ENCODE data around the gene DBNL. TPM values are rescaled to one million over a fixed set of nuclear protein-coding genes. Genes with fewer than 3 reads are reported as not detected.
A peak's percentile ranks its signal among the peaks of the same experiment; 100 is the strongest.
"Not testable (repeated sequence)": the region's sequence is repeated elsewhere in the genome, so short reads cannot be mapped to it uniquely, and the experiment has no call there.

Gene DBNL
- total RNA-seq: 100 to 1,000 TPM in 1 of 2 donors, 10 to 100 TPM in 1; 81.4 to 106 TPM

DNA sequence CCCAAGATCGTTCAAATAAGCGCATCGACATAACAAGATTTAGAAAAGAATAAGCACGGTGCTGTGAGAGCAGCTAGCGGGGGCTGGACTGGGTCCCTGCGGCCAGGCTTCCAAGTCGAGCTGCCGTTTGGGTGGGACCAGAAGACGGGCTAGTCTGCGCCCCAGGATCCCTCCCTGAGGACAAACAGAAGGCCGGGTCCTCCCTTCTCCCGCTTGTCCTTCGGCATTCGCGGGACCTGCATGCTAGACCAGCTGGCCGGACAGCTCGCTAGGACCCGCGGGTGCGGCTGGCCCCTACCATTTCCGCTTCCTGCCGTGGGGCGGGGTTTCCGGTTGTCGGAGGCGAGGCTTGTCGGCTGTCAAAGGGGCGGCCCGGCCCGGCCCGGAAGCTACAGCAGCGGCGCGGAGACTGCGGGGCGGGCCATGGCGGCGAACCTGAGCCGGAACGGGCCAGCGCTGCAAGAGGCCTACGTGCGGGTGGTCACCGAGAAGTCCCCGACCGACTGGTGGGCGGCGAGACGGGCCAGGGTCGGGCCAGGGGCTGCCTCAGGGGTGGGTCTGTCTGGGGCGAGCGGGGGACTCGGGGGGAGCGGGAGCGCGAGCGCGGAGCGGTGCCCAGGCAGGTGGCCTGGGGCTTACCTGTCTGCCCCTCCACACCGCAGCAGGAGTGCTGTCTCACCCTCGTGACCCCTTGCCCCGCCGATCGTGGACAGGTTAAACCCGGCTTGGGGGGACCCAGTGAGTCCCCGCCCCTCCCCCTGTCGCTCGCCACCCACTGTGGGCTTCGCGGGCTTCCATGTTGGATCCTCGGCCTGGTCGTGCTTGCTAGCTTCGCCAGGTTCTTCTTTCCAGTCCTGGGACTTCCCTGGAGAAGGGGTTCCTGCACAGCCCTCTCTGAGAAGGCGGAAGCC is at the start of gene DBNL:
Gene DBNL (plus strand): TSS at position 388 of the 911 bp plus-strand sequence. CDS start 36 bp downstream, at position 424.
- peak; percentile 98 for DNase-seq
- H3K27ac ChIP-seq: peak within 1 kb of the TSS; percentile 78
- H3K4me1 ChIP-seq: peaks cover 12% of the 10 kb centered on the region
- H3K36me3 ChIP-seq: no peaks in the 10 kb centered on the region
- peak within 1 kb of the TSS; percentile 95 for H3K4me3 ChIP-seq
- no peaks in the 10 kb centered on the region for H3K27me3 ChIP-seq
- TF ChIP-seq, protein P1, sequence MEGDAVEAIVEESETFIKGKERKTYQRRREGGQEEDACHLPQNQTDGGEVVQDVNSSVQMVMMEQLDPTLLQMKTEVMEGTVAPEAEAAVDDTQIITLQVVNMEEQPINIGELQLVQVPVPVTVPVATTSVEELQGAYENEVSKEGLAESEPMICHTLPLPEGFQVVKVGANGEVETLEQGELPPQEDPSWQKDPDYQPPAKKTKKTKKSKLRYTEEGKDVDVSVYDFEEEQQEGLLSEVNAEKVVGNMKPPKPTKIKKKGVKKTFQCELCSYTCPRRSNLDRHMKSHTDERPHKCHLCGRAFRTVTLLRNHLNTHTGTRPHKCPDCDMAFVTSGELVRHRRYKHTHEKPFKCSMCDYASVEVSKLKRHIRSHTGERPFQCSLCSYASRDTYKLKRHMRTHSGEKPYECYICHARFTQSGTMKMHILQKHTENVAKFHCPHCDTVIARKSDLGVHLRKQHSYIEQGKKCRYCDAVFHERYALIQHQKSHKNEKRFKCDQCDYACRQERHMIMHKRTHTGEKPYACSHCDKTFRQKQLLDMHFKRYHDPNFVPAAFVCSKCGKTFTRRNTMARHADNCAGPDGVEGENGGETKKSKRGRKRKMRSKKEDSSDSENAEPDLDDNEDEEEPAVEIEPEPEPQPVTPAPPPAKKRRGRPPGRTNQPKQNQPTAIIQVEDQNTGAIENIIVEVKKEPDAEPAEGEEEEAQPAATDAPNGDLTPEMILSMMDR (IDR thresholded peaks at IDR 0.05): no peak
- peak within 1 kb of the TSS; percentile 93 to 99 for H3K9ac ChIP-seq (ENCODE audit: low read depth in 2 of 2, low read length in 2 of 2)
- no peaks in the 10 kb centered on the region for H3K9me3 ChIP-seq
- intact Hi-C loops (cut with DNase I): no loop called here

DNA sequence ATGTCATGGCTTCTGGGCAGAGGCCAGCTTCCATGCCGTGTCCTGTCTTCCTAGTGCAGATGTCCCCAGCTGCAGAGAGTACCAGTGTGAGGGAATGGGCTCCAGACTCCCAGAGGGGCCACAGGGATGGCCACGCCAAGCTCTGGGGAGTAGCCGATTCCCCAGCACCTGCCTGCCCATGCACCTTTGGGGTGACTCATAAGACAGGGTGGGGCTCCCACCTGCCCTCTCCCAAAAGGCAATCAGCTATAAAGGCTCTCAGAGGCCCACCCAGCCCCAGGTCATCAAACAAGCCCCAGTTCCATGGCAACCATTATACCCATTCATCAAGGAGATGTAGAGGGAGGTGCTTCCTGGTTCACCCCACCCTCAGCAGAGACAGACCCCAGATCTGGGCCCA is 47.0 kb upstream of the DBNL start, which contains the start of gene SPDYE1:
Gene SPDYE1 (plus strand): TSS at position 366 of the 400 bp plus-strand sequence. CDS start 2,053 bp downstream, outside the sequence.
- H3K36me3 ChIP-seq; H3K4me3 ChIP-seq; H3K4me1 ChIP-seq; DNase-seq; H3K27me3 ChIP-seq; intact Hi-C loops (cut with DNase I); H3K27ac ChIP-seq; H3K9me3 ChIP-seq; H3K9ac ChIP-seq (ENCODE audit: low read depth in 2 of 2, low read length in 2 of 2): not testable (repeated sequence)

DNA sequence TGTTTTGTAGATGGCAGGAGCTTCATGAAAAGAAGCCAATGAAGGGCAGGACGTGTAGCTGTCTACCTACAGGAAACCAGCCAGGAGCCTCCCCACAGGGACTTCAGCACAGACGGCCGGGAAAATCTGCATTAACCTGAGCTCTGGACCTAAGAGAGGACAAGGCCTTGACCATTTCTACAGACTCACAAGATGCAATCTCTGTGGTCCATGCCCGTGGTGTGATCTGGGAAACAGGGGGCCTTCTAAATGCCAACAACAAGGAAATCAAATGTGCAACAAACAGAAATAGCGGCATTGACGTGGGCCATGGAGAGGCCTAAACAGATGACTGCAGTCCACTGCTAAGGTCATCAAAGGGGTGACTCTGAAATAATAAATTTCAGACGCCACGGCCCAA is 32.4 kb upstream of the DBNL start:
- H3K9me3 ChIP-seq; H3K9ac ChIP-seq (ENCODE audit: low read depth in 2 of 2, low read length in 2 of 2); H3K4me1 ChIP-seq; H3K4me3 ChIP-seq; H3K36me3 ChIP-seq; DNase-seq; intact Hi-C loops (cut with DNase I); H3K27ac ChIP-seq; H3K27me3 ChIP-seq: not testable (repeated sequence)

DNA sequence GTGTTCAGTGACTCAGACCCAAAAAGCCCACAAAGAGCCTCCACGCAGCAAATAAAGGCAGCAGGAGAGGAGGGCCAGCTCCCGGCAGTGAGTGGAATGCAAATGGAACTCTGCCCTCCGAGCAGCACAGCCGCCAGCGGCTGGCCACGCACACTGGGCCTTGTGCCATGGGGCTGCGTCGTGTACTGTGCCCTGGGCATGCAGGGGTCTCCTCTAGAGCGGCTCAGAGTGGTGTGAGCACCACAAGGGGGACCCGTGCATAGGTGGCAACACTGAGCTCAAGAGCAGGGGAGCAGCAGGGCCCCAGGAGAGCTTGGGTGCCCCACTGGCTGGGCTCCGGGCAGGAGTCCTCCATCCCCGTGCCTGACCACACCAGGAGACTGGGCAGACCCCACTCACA is 29.4 kb upstream of the DBNL start:
- H3K4me1 ChIP-seq; DNase-seq; H3K27ac ChIP-seq; H3K9ac ChIP-seq (ENCODE audit: low read depth in 2 of 2, low read length in 2 of 2); intact Hi-C loops (cut with DNase I); H3K4me3 ChIP-seq; H3K27me3 ChIP-seq; H3K9me3 ChIP-seq; H3K36me3 ChIP-seq: not testable (repeated sequence)

DNA sequence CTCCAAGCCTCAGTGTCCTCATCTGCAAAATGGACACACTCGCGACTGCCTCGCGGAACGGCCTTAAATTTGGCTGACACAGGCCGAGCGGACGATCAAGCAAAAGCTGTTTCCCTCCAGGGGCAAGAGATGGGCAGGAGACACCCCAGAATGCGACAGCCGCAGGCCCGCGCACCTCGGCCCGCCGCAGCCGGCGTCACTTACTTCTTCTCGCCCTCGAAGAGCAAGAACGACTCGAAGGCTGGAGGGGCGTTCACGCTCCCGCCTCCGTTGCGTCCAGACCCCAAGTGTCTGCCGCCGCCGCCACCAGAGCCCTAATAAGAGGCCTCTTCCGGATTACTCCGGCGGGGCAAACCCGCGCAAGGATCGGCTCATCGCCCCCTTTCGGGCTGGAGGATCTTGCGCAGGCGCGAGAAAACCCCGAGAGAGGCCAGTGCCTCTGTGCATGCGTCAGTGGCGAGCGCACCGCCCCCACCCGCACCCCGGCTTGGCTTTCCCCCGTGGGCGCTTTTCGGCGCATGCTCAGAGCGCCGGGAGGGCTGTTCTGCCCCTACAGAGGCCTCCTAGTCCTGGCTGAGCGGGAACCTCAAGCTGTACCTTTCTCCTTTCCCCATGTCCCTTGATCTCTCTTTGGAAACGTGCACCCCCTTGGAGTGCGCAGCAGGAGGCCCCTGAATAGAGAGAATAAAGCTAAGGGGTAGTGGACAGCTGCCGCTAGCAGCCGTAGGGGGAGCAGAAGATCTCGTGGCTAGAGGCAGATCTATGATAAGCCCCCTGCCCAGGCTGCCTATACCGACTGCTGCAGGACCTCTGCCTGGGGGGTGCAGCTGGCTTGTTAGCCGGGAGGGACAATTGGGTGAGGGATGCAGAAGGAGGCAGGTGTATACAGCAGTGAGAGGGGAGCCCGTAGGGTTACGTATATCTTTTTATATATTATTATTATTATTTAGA is 25.4 kb upstream of the DBNL start:
- peak; percentile 98 for DNase-seq
- H3K9ac ChIP-seq (ENCODE audit: low read depth in 2 of 2, low read length in 2 of 2): peak overlapping the region; percentile 58 to 83
- H3K9me3 ChIP-seq; intact Hi-C loops (cut with DNase I); H3K36me3 ChIP-seq; H3K4me1 ChIP-seq; H3K27me3 ChIP-seq: not testable (repeated sequence)
- TF ChIP-seq, protein P1 (IDR thresholded peaks at IDR 0.05): peak; percentile 47
- peak overlapping the region; percentile 78 for H3K4me3 ChIP-seq
- peak overlapping the region; percentile 36 for H3K27ac ChIP-seq

DNA sequence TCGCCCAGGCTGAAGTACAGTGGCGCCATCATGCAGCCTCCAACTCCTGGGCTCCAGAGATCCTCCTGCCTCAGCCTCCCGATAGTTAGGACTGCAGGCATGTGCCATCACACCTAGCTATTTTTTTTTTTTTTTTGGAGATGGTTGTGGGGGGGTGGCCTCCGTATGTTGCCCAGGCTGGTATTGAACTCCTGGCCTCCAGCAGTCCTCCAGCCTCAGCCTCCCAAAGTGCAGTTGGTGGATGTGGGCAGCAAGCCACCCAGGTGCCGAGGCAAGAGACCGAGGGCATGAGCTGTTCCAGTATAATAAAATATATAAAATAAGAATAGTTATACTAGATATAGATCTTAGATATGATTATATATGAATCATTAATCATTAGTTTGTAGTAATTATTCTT is 24.7 kb upstream of the DBNL start:
- H3K4me3 ChIP-seq; H3K27me3 ChIP-seq; H3K9ac ChIP-seq (ENCODE audit: low read depth in 2 of 2, low read length in 2 of 2); H3K27ac ChIP-seq; DNase-seq; H3K9me3 ChIP-seq; intact Hi-C loops (cut with DNase I); H3K4me1 ChIP-seq; H3K36me3 ChIP-seq: not testable (repeated sequence)

DNA sequence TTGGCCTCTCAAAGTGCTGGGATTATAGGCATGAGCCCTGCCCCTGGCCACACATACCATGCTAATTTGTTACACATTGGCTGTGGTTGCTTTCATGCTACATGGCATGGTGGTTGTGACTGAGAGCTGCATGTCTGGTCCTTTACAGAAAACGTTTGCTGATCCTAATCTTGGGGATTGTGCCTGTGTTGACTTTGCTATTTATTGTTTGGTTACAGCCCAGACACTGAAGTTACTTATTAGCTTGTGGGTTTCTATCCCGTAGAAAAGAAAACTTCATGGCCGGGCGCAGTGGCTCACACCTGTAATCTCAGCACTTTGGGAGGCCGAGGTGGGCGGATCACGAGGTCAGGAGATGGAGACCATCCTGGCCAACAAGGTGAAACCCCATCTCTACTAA is 22.4 kb upstream of the DBNL start:
- H3K36me3 ChIP-seq; intact Hi-C loops (cut with DNase I); H3K9ac ChIP-seq (ENCODE audit: low read depth in 2 of 2, low read length in 2 of 2); H3K27ac ChIP-seq; H3K4me1 ChIP-seq; H3K9me3 ChIP-seq; H3K27me3 ChIP-seq; DNase-seq; H3K4me3 ChIP-seq: not testable (repeated sequence)

DNA sequence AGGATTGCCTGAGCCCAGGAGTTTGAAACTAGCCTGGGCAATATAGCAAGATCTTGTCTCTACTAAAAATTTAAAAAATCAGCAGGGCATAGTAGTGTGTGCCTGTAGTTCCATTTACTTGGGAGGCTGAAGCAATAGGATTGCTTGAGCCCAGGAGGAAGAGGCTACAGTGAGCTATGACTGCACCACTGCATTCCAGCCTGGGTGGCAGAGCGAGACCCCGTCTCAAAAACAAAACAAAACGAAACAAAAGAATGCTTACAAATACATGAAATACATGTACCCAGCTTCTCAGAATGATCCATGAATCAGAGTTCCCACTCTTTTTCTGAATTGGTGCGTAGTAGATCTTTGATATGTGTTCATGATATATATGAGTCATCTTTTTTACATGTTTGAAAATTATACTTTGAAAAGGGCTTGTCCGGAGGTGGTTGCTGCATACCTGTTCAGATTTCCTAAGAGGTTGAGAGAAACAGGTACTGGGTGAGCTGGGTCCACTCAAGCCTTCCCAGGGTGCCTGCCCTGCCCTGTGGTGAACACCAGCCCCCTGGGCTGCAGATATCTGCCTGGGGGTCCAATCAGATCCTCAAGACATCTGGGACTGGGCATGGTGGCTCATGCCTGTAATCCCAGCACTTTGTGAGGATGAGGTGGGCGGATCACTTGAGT is 21.6 kb upstream of the DBNL start:
- H3K9me3 ChIP-seq; H3K4me3 ChIP-seq; H3K9ac ChIP-seq (ENCODE audit: low read depth in 2 of 2, low read length in 2 of 2); intact Hi-C loops (cut with DNase I); H3K27ac ChIP-seq; H3K4me1 ChIP-seq; H3K36me3 ChIP-seq; H3K27me3 ChIP-seq; DNase-seq: not testable (repeated sequence)

DNA sequence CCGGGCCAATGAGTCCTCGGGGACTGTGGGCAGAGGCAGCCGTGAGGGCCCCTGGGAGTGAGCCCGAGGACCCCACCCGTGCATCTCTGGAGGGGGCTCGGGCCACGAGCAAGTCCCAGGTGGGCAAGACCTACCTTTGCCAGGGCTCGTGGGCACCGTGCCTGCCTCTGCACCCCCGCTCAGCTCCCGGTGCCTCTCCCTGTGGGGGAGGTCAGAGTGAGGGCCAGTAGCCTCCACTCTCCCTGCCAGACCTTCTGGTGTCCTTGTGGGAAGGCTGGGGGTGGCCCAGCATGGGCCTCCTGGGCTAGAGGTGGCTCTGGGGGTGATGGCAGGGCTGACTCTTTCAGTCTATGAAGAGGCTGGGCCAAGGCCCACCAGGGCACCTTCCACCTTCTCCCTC is 15.1 kb upstream of the DBNL start:
- H3K9ac ChIP-seq (ENCODE audit: low read depth in 2 of 2, low read length in 2 of 2); DNase-seq; intact Hi-C loops (cut with DNase I); H3K27me3 ChIP-seq; H3K4me1 ChIP-seq; H3K27ac ChIP-seq; H3K9me3 ChIP-seq; H3K36me3 ChIP-seq; H3K4me3 ChIP-seq: not testable (repeated sequence)

DNA sequence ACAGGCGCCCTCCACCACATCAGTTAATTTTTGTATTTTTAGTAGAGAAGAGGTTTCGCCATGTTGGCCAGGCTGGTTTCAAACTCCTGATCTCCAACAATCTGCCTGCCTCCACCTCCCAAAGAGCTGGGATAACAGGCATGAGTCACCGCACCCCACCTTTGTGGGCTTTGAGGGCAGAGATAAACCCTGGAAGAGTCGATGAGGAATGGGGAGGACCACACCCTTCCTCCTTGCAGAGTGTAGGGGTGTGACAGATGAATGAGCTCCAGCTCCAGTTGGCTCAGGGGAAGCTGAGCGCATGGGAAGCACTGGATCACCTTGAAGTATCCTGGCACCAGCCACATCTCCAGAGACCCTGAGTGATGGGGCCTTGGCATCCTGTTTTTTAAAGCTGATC is 14.5 kb upstream of the DBNL start:
- DNase-seq; H3K4me1 ChIP-seq; H3K27ac ChIP-seq; H3K9me3 ChIP-seq; H3K9ac ChIP-seq (ENCODE audit: low read depth in 2 of 2, low read length in 2 of 2); intact Hi-C loops (cut with DNase I); H3K36me3 ChIP-seq; H3K27me3 ChIP-seq; H3K4me3 ChIP-seq: not testable (repeated sequence)
